ENCODE results near the gene CPNE2.

CPNE2 gene

GRCh38 chr16:57156351-57156703, 63.9 kb downstream of the CPNE2 start:
- no peaks in the 10 kb centered on the region for H3K79me2 ChIP-seq (ENCODE audit: insufficient read depth, low read length)
- ATAC-seq (ENCODE audit: insufficient read depth, low read depth) (no peak), DNase-seq (no peak)
- no peak overlapping the region for H3K4me2 ChIP-seq (ENCODE audit: insufficient read depth, low read length)
- no peak overlapping the region for H2AFZ ChIP-seq (ENCODE audit: low read depth, low read length)
- H3K36me3 ChIP-seq (ENCODE audit: insufficient read depth, low read length) = peaks cover 93% of the 10 kb centered on the region
- H4K20me1 ChIP-seq (ENCODE audit: insufficient read depth, low read length) = no peaks in the 10 kb centered on the region
- H3K27ac ChIP-seq (ENCODE audit: low read length) = no peak overlapping the region
- H3K4me1 ChIP-seq (ENCODE audit: insufficient read depth, low read length) = no peaks in the 10 kb centered on the region
- no peaks in the 10 kb centered on the region for H3K9me3 ChIP-seq (ENCODE audit: insufficient read depth, low read length, severe bottlenecking)
- TF ChIP-seq EZH2 (IDR thresholded peaks at IDR 0.05; ENCODE audit: borderline replicate concordance, low read depth, low read length, severe bottlenecking) (no peak), CTCF (IDR thresholded peaks at IDR 0.05; ENCODE audit: borderline replicate concordance, extremely low read depth, low read length, poor library complexity, severe bottlenecking) (no peak)
- no peaks in the 10 kb centered on the region for H3K27me3 ChIP-seq (ENCODE audit: insufficient read depth, low read length, poor library complexity)
- H3K4me3 ChIP-seq (ENCODE audit: low read depth in 1 of 2, low read length in 2 of 2) = no peak overlapping the region
- H3K9ac ChIP-seq (ENCODE audit: low read depth, low read length) = no peak overlapping the region

- Histone ChIP-seq H3K4me3 (ENCODE audit: low read depth in 1 of 2, low read length in 2 of 2) (no peak overlapping the region), H3K9me3 (ENCODE audit: insufficient read depth, low read length, severe bottlenecking) (no peaks in the 10 kb centered on the region), H3K4me1 (ENCODE audit: insufficient read depth, low read length) (no peaks in the 10 kb centered on the region), H2AFZ (ENCODE audit: low read depth, low read length) (no peak overlapping the region), H3K9ac (ENCODE audit: low read depth, low read length) (no peak overlapping the region), H3K36me3 (ENCODE audit: insufficient read depth, low read length) (peaks cover 91% of the 10 kb centered on the region), H3K79me2 (ENCODE audit: insufficient read depth, low read length) (no peaks in the 10 kb centered on the region), H3K4me2 (ENCODE audit: insufficient read depth, low read length) (no peak overlapping the region), H3K27me3 (ENCODE audit: insufficient read depth, low read length, poor library complexity) (no peaks in the 10 kb centered on the region), H4K20me1 (ENCODE audit: insufficient read depth, low read length) (no peaks in the 10 kb centered on the region), H3K27ac (ENCODE audit: low read length) (no peak overlapping the region)
- no peak for TF ChIP-seq CTCF (IDR thresholded peaks at IDR 0.05; ENCODE audit: borderline replicate concordance, extremely low read depth, low read length, poor library complexity, severe bottlenecking)
- TF ChIP-seq EZH2 (IDR thresholded peaks at IDR 0.05; ENCODE audit: borderline replicate concordance, low read depth, low read length, severe bottlenecking) = no peak
- no peak for ATAC-seq (ENCODE audit: insufficient read depth, low read depth)
- DNase-seq = no peak
These were observed 65.2 kb downstream of the CPNE2 start for GRCh38 chr16:57157533-57157932.

GRCh38 chr16:57159447-57159846, 67.1 kb downstream of the CPNE2 start:
- Histone ChIP-seq H3K9ac (ENCODE audit: low read depth, low read length) (no peak overlapping the region), H3K27me3 (ENCODE audit: insufficient read depth, low read length, poor library complexity) (no peaks in the 10 kb centered on the region), H3K27ac (ENCODE audit: low read length) (no peak overlapping the region), H4K20me1 (ENCODE audit: insufficient read depth, low read length) (no peaks in the 10 kb centered on the region), H3K4me2 (ENCODE audit: insufficient read depth, low read length) (no peak overlapping the region), H3K9me3 (ENCODE audit: insufficient read depth, low read length, severe bottlenecking) (no peaks in the 10 kb centered on the region), H3K36me3 (ENCODE audit: insufficient read depth, low read length) (peaks cover 90% of the 10 kb centered on the region), H3K79me2 (ENCODE audit: insufficient read depth, low read length) (no peaks in the 10 kb centered on the region), H2AFZ (ENCODE audit: low read depth, low read length) (no peak overlapping the region), H3K4me3 (ENCODE audit: low read depth in 1 of 2, low read length in 2 of 2) (no peak overlapping the region), H3K4me1 (ENCODE audit: insufficient read depth, low read length) (no peaks in the 10 kb centered on the region)
- no peak for ATAC-seq (ENCODE audit: insufficient read depth, low read depth)
- DNase-seq = no peak
- TF ChIP-seq CTCF (IDR thresholded peaks at IDR 0.05; ENCODE audit: borderline replicate concordance, extremely low read depth, low read length, poor library complexity, severe bottlenecking) (no peak), EZH2 (IDR thresholded peaks at IDR 0.05; ENCODE audit: borderline replicate concordance, low read depth, low read length, severe bottlenecking) (no peak)

- H3K27me3 ChIP-seq (ENCODE audit: insufficient read depth, low read length, poor library complexity) = no peaks in the 10 kb centered on the region
- H3K4me1 ChIP-seq (ENCODE audit: insufficient read depth, low read length) = no peaks in the 10 kb centered on the region
- H3K79me2 ChIP-seq (ENCODE audit: insufficient read depth, low read length) = no peaks in the 10 kb centered on the region
- H3K9me3 ChIP-seq (ENCODE audit: insufficient read depth, low read length, severe bottlenecking) = no peaks in the 10 kb centered on the region
- H3K4me2 ChIP-seq (ENCODE audit: insufficient read depth, low read length) = no peak overlapping the region
- H2AFZ ChIP-seq (ENCODE audit: low read depth, low read length) = no peak overlapping the region
- TF ChIP-seq EZH2 (IDR thresholded peaks at IDR 0.05; ENCODE audit: borderline replicate concordance, low read depth, low read length, severe bottlenecking) = no peak
- no peak for TF ChIP-seq CTCF (IDR thresholded peaks at IDR 0.05; ENCODE audit: borderline replicate concordance, extremely low read depth, low read length, poor library complexity, severe bottlenecking)
- peaks cover 5% of the 10 kb centered on the region; the same call in 1 of the 2 replicates for H4K20me1 ChIP-seq (ENCODE audit: insufficient read depth, low read length)
- no peak for DNase-seq
- no peak overlapping the region for H3K27ac ChIP-seq (ENCODE audit: low read length)
- no peak overlapping the region for H3K4me3 ChIP-seq (ENCODE audit: low read depth in 1 of 2, low read length in 2 of 2)
- no peak overlapping the region for H3K9ac ChIP-seq (ENCODE audit: low read depth, low read length)
- ATAC-seq (ENCODE audit: insufficient read depth, low read depth) = no peak
- peaks cover 82% of the 10 kb centered on the region for H3K36me3 ChIP-seq (ENCODE audit: insufficient read depth, low read length)
These were observed 71.5 kb downstream of the CPNE2 start for GRCh38 chr16:57163842-57164241.

All from DND-41 (cell line).